Spleen (tissue), 11 donors: ENCODE results near the gene HNRNPA2B1. TPM values are rescaled to one million over a fixed set of nuclear protein-coding genes. Genes with fewer than 3 reads are reported as not detected.

Source experiments
- DNase-seq: peaks from one replicate; pipeline ENCODE4 v3.0.0-alpha.2; 2020
- H3K27ac ChIP-seq, 8 donors: fragments of 200-600 bp; sonication (generic) in 7 of 8; 1 replicate in 4 of 8; 2 replicates in 4 of 8; pipeline versions ENCODE4 v1.5.0 to v1.8.0; 2016 to 2021; ENCODE audit warnings: inconsistent platforms in 4 of 8, mild to moderate bottlenecking in 4 of 8, moderate library complexity in 1 of 8
- H3K27me3 ChIP-seq, 7 donors: fragments of 200-600 bp; sonication (generic) in 6 of 7; replicated peaks in 1 of 7; 1 replicate in 4 of 7; 2 replicates in 3 of 7; pipeline versions ENCODE4 v1.5.0 to v1.8.0; 2016 to 2021; ENCODE audit warnings: inconsistent platforms in 3 of 7, mild to moderate bottlenecking in 1 of 7
- H3K36me3 ChIP-seq, 6 donors: fragments of 200-600 bp; sonication (generic) in 5 of 6; 1 replicate in 4 of 6; 2 replicates in 2 of 6; pipeline versions ENCODE4 v1.5.0 to v1.8.0; 2016 to 2021; ENCODE audit warnings: inconsistent platforms in 2 of 6
- H3K4me1 ChIP-seq, 6 donors: fragments of 200-600 bp; sonication (generic) in 5 of 6; 1 replicate in 3 of 6; 2 replicates in 3 of 6; pipeline versions ENCODE4 v1.5.0 to v1.8.0; 2016 to 2021; ENCODE audit warnings: inconsistent platforms in 3 of 6
- H3K4me3 ChIP-seq, 8 donors: fragments of 200-600 bp; sonication (generic) in 7 of 8; 1 replicate in 4 of 8; 2 replicates in 4 of 8; pipeline versions ENCODE4 v1.5.0 to v1.8.0; 2016 to 2021; ENCODE audit warnings: inconsistent platforms in 4 of 8, mild to moderate bottlenecking in 4 of 8, moderate library complexity in 2 of 8
- H3K9me3 ChIP-seq, 8 donors: fragments of 200-600 bp; sonication (generic) in 7 of 8; 1 replicate in 4 of 8; 2 replicates in 4 of 8; pipeline versions ENCODE4 v1.5.0 to v1.8.0; 2016 to 2021; ENCODE audit warnings: inconsistent platforms in 4 of 8
- CTCF ChIP-seq, 11 experiments: fragments of 200-600 bp in 7 of 11; fragments of 450-650 bp in 4 of 11; sonication (generic) in 4 of 11; IDR thresholded peaks in 8 of 11; conservative IDR thresholded peaks in 3 of 11; 1 replicate in 7 of 11; 2 replicates in 4 of 11; pipeline versions ENCODE4 v1.4.0 to v1.8.0; 2016 to 2021; ENCODE audit warnings: antibody characterized with exemption in 11 of 11, inconsistent platforms in 4 of 11, mild to moderate bottlenecking in 1 of 11
- POLR2A ChIP-seq, 3 donors: fragments of 450-650 bp; IDR thresholded peaks; one replicate each; pipeline ENCODE4 v1.5.1; 2017; ENCODE audit warnings: antibody characterized with exemption in 3 of 3, mild to moderate bottlenecking in 1 of 3
- POLR2AphosphoS5 ChIP-seq, 3 donors: sonication (generic); formaldehyde crosslinking; IDR thresholded peaks; one replicate each; pipeline ENCODE4 v1.5.1; 2017; ENCODE audit warnings: antibody characterized with exemption in 3 of 3
- WGBS, 5 donors: extraction: QIAGEN DNeasy Blood & Tissue Kit in 3 of 5; methylation state at CpG; one replicate each; pipeline versions ENCODE4 v1.1.5 to v1.1.7; 2013 to 2018; 5-methylcytosine and 5-hydroxymethylcytosine counted together
- intact Hi-C: fragments of 100-400 bp; cut with DNase I; formaldehyde crosslinking; loops from one replicate; pipeline ENCODE4 v1.15.0; 2023; ENCODE audit warnings: low total_unique reads
- polyA plus RNA-seq, 3 donors: library from polyadenylated mRNA; stranded (reverse); fragments of 200-250 nt; gene quantifications; one replicate each; pipeline ENCODE4 v1.2.1, GENCODE V29; 2013
- total RNA-seq, 7 donors: library from RNA; depleted of rRNA in 3 of 7; stranded (reverse); fragments of >200 nt in 3 of 7; fragmentation: NEBNext Ultra II Directional in 4 of 7; extraction: Animal tissue kit (Norgen Biotek cat#: 25700) in 4 of 7; gene quantifications; one replicate each; pipeline versions ENCODE4 v1.1.0 to v1.2.1, GENCODE V29; 2016 to 2021
- donor health status: healthy with polysubstance abuse.
- donor health status: DM: no; HTN: no; CAD: no; lungs with moderate emphysema.
- donor health status: DM: no; HTN: no; CAD: no.
- donor health status: Bipolar disorder and iron deficiency.
- donor health status: healthy.
- donor health status: DM: no; HTN: no; CAD: no.
- donor health status: DM: yes; HTN: yes; CAD: no.

HNRNPA2B1 gene
- total and polyA plus RNA-seq, 10 donors: 267 to 690 (median 458) TPM

- Histone ChIP-seq H3K27ac (no peak overlapping the region), H3K36me3 (no peaks in the 10 kb centered on the region), H3K4me3 (no peak overlapping the region), H3K27me3 (no peaks in the 10 kb centered on the region), H3K4me1 (no peaks in the 10 kb centered on the region), H3K9me3 (no peaks in the 10 kb centered on the region)
- WGBS, 5 donors: 65 to 90% (median 80%) methylated on average over 6 of the region's 6 CpGs
- TF ChIP-seq POLR2A (IDR thresholded peaks at IDR 0.05) (no peak), POLR2AphosphoS5 (IDR thresholded peaks at IDR 0.05) (no peak), CTCF (IDR thresholded peaks at IDR 0.05 in 8 of 11, conservative IDR thresholded peaks at IDR 0.05 in 3 of 11) (no peak)
- DNase-seq: no peak
- intact Hi-C loops: no loop called here
These were observed 36.7 kb upstream of the HNRNPA2B1 start for GRCh38 chr7:26237035-26237807.

GRCh38 chr7:26233902-26234511 is 33.5 kb upstream of the HNRNPA2B1 start:
- no peak for DNase-seq
- Histone ChIP-seq H3K27me3 (no peaks in the 10 kb centered on the region), H3K4me1 (no peaks in the 10 kb centered on the region), H3K4me3 (no peak overlapping the region), H3K36me3 (no peaks in the 10 kb centered on the region), H3K9me3 (no peaks in the 10 kb centered on the region), H3K27ac (no peak overlapping the region)
- WGBS, 5 donors: 45 to 64% (median 51%) methylated on average over 5 of the region's 5 CpGs
- no peak for TF ChIP-seq CTCF (IDR thresholded peaks at IDR 0.05 in 8 of 11, conservative IDR thresholded peaks at IDR 0.05 in 3 of 11)
- no peak for TF ChIP-seq POLR2A (IDR thresholded peaks at IDR 0.05)
- TF ChIP-seq POLR2AphosphoS5 (IDR thresholded peaks at IDR 0.05): no peak
- intact Hi-C loops: no loop called here

GRCh38 chr7:26227987-26228386 is 27.4 kb upstream of the HNRNPA2B1 start:
- Histone ChIP-seq H3K27ac (no peak overlapping the region), H3K9me3 (no peaks in the 10 kb centered on the region), H3K36me3 (no peaks in the 10 kb centered on the region), H3K27me3 (no peaks in the 10 kb centered on the region), H3K4me3 (no peak overlapping the region), H3K4me1 (no peaks in the 10 kb centered on the region)
- WGBS, 5 donors: 89 to 100% (median 97%) methylated on average over 2 of the region's 2 CpGs
- intact Hi-C loops: no loop called here
- TF ChIP-seq POLR2AphosphoS5 (IDR thresholded peaks at IDR 0.05): no peak
- no peak for TF ChIP-seq CTCF (IDR thresholded peaks at IDR 0.05 in 8 of 11, conservative IDR thresholded peaks at IDR 0.05 in 3 of 11)
- no peak for TF ChIP-seq POLR2A (IDR thresholded peaks at IDR 0.05)
- no peak for DNase-seq

- WGBS, 5 donors: 75 to 91% (median 88%) methylated on average over 5 of the region's 5 CpGs
- no peak for TF ChIP-seq POLR2A (IDR thresholded peaks at IDR 0.05)
- TF ChIP-seq POLR2AphosphoS5 (IDR thresholded peaks at IDR 0.05): no peak
- TF ChIP-seq CTCF (IDR thresholded peaks at IDR 0.05 in 8 of 11, conservative IDR thresholded peaks at IDR 0.05 in 3 of 11): no peak
- Histone ChIP-seq H3K27ac (no peak overlapping the region), H3K4me3 (no peak overlapping the region), H3K27me3 (no peaks in the 10 kb centered on the region), H3K36me3 (no peaks in the 10 kb centered on the region), H3K4me1 (no peaks in the 10 kb centered on the region), H3K9me3 (no peaks in the 10 kb centered on the region)
- DNase-seq: no peak
- intact Hi-C loops: no loop called here
These were observed 23.8 kb upstream of the HNRNPA2B1 start for GRCh38 chr7:26224359-26224758.
